Measurements from ENCODE around the gene FBXO42. TPM values are rescaled to one million over a fixed set of nuclear protein-coding genes. Genes with fewer than 3 reads are reported as not detected.
A peak's percentile ranks its signal among the peaks of the same experiment; 100 is the strongest.

The FBXO42 gene
- total RNA-seq, 1 donor from 2014 or later = 21.0 TPM

DNA sequence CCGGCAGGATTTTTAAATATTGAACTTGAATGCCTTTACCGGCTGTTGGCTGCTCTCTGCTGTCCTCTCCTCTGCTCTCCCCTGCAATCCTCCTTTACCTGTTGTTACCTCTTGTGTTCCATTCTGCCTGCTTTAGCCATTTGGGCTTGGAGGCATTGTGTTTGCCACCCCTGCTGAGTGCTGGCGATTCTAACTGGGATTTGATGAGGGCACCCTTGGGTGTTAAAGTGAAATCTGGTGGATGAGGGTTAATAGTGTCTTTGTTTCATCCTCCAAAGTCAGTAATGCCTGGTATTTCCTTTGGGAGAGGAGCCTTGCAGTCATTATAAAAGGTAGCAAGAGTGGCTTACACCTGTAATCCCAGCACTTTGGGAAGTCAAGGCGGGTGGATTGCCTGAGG, 24.7 kb upstream of the FBXO42 start:
- H3K9me3 ChIP-seq = no peaks in the 10 kb centered on the region
- H3K4me1 ChIP-seq = peaks cover 54% of the 10 kb centered on the region
- intact Hi-C loops (cut with DNase I) = no loop called here
- DNase-seq (no peak), ATAC-seq (no peak)
- H3K27me3 ChIP-seq = no peaks in the 10 kb centered on the region
- peak overlapping the region; percentile 34 for H3K27ac ChIP-seq
- H3K4me3 ChIP-seq = no peak overlapping the region
- TF ChIP-seq, protein P1, sequence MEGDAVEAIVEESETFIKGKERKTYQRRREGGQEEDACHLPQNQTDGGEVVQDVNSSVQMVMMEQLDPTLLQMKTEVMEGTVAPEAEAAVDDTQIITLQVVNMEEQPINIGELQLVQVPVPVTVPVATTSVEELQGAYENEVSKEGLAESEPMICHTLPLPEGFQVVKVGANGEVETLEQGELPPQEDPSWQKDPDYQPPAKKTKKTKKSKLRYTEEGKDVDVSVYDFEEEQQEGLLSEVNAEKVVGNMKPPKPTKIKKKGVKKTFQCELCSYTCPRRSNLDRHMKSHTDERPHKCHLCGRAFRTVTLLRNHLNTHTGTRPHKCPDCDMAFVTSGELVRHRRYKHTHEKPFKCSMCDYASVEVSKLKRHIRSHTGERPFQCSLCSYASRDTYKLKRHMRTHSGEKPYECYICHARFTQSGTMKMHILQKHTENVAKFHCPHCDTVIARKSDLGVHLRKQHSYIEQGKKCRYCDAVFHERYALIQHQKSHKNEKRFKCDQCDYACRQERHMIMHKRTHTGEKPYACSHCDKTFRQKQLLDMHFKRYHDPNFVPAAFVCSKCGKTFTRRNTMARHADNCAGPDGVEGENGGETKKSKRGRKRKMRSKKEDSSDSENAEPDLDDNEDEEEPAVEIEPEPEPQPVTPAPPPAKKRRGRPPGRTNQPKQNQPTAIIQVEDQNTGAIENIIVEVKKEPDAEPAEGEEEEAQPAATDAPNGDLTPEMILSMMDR (IDR thresholded peaks at IDR 0.05) = no peak
- no peaks in the 10 kb centered on the region for H3K36me3 ChIP-seq

- Histone ChIP-seq H3K4me1 (peaks cover 59% of the 10 kb centered on the region), H3K4me3 (no peak overlapping the region), H3K36me3 (no peaks in the 10 kb centered on the region), H3K27me3 (no peaks in the 10 kb centered on the region), H3K27ac (peak overlapping the region; percentile 34), H3K9me3 (no peaks in the 10 kb centered on the region)
- intact Hi-C loops (cut with DNase I) = no loop called here
- no peak for DNase-seq
- ATAC-seq = no peak
- TF ChIP-seq, protein P1 (IDR thresholded peaks at IDR 0.05) = no peak
Measured at GRCh38 chr1:16375521-16376340, 23.5 kb upstream of the FBXO42 start.

DNA sequence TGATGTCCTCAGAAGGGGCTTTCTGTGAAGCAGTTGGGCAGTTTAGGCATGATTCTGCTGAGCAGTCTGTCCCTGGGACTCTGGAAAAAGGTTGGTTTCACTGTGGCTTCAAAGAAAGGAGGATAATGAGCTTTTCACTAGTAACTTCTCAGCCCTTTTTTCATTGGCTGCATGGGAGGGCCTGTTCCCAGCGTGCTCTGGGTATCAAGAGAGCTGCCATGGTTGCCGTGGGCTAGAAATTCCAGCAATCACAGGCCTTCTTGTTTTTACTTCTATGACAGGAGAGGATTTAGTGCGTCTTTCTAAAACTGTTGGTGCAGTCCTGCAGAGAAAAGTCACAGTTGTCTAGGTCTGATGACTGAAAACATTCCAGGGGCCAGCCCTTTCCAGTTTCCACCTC, 22.0 kb upstream of the FBXO42 start:
- Histone ChIP-seq H3K27ac (no peak overlapping the region), H3K36me3 (no peaks in the 10 kb centered on the region), H3K4me1 (peaks cover 72% of the 10 kb centered on the region), H3K9me3 (no peaks in the 10 kb centered on the region), H3K4me3 (no peak overlapping the region), H3K27me3 (no peaks in the 10 kb centered on the region)
- ATAC-seq (no peak), DNase-seq (no peak)
- intact Hi-C loops (cut with DNase I) = no loop called here
- TF ChIP-seq, protein P1 (IDR thresholded peaks at IDR 0.05) = no peak

- no peak overlapping the region for H3K4me3 ChIP-seq
- H3K9me3 ChIP-seq = no peaks in the 10 kb centered on the region
- H3K27ac ChIP-seq = peak overlapping the region; percentile 3
- H3K4me1 ChIP-seq = peaks cover 77% of the 10 kb centered on the region
- TF ChIP-seq, protein P1 (IDR thresholded peaks at IDR 0.05) = no peak
- ATAC-seq (no peak), DNase-seq (no peak)
- no peaks in the 10 kb centered on the region for H3K27me3 ChIP-seq
- intact Hi-C loops (cut with DNase I) = no loop called here
- H3K36me3 ChIP-seq = no peaks in the 10 kb centered on the region
Measured at GRCh38 chr1:16372535-16373285, 20.4 kb upstream of the FBXO42 start.

DNA sequence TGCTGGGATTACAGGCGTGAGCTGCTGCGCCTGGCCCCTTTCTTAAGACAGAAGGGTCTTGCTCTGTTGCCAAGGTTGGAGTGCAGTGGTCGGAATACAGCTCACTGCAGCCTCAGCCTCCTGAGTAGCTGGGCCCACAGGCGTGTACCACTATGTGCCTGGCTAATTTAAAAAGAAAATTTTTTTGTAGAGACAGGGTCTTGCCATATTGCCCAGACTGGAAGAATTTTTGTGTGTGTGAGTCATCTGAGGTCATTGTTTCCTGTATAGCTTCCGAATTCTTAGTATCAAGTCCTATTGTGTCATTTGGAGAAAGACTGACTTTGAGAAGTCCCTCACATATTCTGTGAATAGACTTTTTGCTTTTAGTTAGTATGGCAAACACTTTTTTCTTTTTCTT, 19.4 kb upstream of the FBXO42 start:
- Histone ChIP-seq H3K4me3 (no peak overlapping the region), H3K36me3 (no peaks in the 10 kb centered on the region), H3K27me3 (no peaks in the 10 kb centered on the region), H3K9me3 (no peaks in the 10 kb centered on the region), H3K4me1 (peaks cover 67% of the 10 kb centered on the region), H3K27ac (peak overlapping the region; percentile 3)
- no peak for ATAC-seq
- no peak for DNase-seq
- intact Hi-C loops (cut with DNase I) = no loop called here
- TF ChIP-seq, protein P1 (IDR thresholded peaks at IDR 0.05) = no peak

Data from upper lobe of right lung (tissue), 1 donor.